ENCODE data around the gene SVIL. TPM values are rescaled to one million over a fixed set of nuclear protein-coding genes. Genes with fewer than 3 reads are reported as not detected.
A peak's percentile ranks its signal among the peaks of the same experiment; 100 is the strongest.

Gene SVIL
- total and polyA plus RNA-seq, 2 of the 13 experiments (the other 11 are each of a cell fraction or from before 2014, with no cell fraction given): 3.9 to 12.1 TPM

DNA sequence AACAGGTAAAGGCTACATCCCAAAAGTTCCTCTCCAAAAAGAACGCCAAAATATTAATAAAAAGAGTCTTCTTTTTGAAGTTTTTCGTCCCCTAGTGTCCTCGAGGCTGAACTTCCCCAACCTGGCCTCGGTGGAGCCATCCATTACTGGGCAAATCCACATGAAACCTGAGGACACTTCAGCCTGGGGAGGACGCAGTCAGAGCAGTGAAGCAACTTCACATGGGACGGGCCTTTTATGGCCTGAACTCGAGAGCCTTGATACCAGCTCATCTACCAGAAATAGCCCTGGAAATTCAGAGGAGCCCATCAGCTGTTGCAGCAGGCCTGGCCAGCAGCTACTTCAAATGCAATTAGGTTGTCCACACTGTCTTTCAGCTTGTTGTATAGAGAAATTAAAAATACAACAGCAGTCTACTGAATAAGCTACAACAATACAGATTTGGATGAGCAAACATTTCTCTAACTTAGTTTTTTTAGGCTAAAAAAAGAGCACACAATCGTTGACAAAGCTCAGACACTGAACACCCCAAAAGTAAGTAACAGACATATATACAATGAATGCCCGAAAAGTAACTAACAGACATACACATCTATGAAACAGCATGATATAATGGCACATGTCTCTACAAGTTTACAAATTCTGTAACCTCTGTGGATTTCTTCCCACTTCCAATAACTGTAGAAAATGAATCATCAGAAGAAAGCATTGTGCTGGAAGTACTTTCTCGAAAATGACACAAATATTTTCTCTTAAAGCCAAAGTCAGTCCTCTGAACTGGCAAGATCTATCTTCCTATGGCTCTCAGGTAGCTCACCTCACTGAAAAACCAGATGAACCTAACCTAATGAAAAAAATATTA, at the start of gene SVIL (continued):
- TF ChIP-seq, protein P1, sequence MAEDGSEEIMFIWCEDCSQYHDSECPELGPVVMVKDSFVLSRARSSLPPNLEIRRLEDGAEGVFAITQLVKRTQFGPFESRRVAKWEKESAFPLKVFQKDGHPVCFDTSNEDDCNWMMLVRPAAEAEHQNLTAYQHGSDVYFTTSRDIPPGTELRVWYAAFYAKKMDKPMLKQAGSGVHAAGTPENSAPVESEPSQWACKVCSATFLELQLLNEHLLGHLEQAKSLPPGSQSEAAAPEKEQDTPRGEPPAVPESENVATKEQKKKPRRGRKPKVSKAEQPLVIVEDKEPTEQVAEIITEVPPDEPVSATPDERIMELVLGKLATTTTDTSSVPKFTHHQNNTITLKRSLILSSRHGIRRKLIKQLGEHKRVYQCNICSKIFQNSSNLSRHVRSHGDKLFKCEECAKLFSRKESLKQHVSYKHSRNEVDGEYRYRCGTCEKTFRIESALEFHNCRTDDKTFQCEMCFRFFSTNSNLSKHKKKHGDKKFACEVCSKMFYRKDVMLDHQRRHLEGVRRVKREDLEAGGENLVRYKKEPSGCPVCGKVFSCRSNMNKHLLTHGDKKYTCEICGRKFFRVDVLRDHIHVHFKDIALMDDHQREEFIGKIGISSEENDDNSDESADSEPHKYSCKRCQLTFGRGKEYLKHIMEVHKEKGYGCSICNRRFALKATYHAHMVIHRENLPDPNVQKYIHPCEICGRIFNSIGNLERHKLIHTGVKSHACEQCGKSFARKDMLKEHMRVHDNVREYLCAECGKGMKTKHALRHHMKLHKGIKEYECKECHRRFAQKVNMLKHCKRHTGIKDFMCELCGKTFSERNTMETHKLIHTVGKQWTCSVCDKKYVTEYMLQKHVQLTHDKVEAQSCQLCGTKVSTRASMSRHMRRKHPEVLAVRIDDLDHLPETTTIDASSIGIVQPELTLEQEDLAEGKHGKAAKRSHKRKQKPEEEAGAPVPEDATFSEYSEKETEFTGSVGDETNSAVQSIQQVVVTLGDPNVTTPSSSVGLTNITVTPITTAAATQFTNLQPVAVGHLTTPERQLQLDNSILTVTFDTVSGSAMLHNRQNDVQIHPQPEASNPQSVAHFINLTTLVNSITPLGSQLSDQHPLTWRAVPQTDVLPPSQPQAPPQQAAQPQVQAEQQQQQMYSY (CRISPR knock-in tag; IDR thresholded peaks at IDR 0.05): no peak
- TF ChIP-seq DMAP1 (CRISPR knock-in tag; IDR thresholded peaks at IDR 0.05) (peak; percentile 5; the same call in 1 of the 2 replicates), KLF9 (CRISPR knock-in tag; IDR thresholded peaks at IDR 0.05; ENCODE audit: low read depth) (no peak), IKZF4 (CRISPR knock-in tag; IDR thresholded peaks at IDR 0.05; ENCODE audit: borderline replicate concordance, low read depth, not compliant biosample characterization) (no peak), YY1 (IDR thresholded peaks at IDR 0.05; ENCODE audit: insufficient read depth, insufficient replicate concordance, low read depth, low read length) (no peak), HDAC6 (IDR thresholded peaks at IDR 0.05; ENCODE audit: low read depth, low read length) (no peak), PHF5A (CRISPR knock-in tag; IDR thresholded peaks at IDR 0.05; ENCODE audit: low read depth, unreplicated experiment) (no peak), MAFG (CRISPR knock-in tag; IDR thresholded peaks at IDR 0.05) (no peak), FOSL2 (CRISPR knock-in tag; IDR thresholded peaks at IDR 0.05) (0 out of 2 replicates have a peak, but pooled peaks have one; percentile 7), GZF1 (CRISPR knock-in tag; IDR thresholded peaks at IDR 0.05) (no peak), SRF (IDR thresholded peaks at IDR 0.05; ENCODE audit: low read depth, low read length) (peak; percentile 76), NR2C2 (CRISPR knock-in tag; IDR thresholded peaks at IDR 0.05; ENCODE audit: borderline replicate concordance) (no peak), CEBPG (CRISPR knock-in tag; IDR thresholded peaks at IDR 0.05) (peak; percentile 71), ZNF263 (CRISPR knock-in tag; IDR thresholded peaks at IDR 0.05) (peak; percentile 64)
- TF ChIP-seq, protein P2, sequence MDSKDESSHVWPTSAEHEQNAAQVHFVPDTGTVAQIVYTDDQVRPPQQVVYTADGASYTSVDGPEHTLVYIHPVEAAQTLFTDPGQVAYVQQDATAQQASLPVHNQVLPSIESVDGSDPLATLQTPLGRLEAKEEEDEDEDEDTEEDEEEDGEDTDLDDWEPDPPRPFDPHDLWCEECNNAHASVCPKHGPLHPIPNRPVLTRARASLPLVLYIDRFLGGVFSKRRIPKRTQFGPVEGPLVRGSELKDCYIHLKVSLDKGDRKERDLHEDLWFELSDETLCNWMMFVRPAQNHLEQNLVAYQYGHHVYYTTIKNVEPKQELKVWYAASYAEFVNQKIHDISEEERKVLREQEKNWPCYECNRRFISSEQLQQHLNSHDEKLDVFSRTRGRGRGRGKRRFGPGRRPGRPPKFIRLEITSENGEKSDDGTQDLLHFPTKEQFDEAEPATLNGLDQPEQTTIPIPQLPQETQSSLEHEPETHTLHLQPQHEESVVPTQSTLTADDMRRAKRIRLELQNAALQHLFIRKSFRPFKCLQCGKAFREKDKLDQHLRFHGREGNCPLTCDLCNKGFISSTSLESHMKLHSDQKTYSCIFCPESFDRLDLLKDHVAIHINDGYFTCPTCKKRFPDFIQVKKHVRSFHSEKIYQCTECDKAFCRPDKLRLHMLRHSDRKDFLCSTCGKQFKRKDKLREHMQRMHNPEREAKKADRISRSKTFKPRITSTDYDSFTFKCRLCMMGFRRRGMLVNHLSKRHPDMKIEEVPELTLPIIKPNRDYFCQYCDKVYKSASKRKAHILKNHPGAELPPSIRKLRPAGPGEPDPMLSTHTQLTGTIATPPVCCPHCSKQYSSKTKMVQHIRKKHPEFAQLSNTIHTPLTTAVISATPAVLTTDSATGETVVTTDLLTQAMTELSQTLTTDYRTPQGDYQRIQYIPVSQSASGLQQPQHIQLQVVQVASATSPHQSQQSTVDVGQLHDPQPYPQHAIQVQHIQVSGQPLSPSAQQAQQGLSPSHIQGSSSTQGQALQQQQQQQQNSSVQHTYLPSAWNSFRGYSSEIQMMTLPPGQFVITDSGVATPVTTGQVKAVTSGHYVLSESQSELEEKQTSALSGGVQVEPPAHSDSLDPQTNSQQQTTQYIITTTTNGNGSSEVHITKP (CRISPR knock-in tag; IDR thresholded peaks at IDR 0.05; ENCODE audit: low read depth): peak; percentile 51; the same call in 1 of the 2 replicates
- TF ChIP-seq, protein P3, sequence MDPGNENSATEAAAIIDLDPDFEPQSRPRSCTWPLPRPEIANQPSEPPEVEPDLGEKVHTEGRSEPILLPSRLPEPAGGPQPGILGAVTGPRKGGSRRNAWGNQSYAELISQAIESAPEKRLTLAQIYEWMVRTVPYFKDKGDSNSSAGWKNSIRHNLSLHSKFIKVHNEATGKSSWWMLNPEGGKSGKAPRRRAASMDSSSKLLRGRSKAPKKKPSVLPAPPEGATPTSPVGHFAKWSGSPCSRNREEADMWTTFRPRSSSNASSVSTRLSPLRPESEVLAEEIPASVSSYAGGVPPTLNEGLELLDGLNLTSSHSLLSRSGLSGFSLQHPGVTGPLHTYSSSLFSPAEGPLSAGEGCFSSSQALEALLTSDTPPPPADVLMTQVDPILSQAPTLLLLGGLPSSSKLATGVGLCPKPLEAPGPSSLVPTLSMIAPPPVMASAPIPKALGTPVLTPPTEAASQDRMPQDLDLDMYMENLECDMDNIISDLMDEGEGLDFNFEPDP (CRISPR knock-in tag; conservative IDR thresholded peaks at IDR 0.05): no peak
- TF ChIP-seq, protein P4, sequence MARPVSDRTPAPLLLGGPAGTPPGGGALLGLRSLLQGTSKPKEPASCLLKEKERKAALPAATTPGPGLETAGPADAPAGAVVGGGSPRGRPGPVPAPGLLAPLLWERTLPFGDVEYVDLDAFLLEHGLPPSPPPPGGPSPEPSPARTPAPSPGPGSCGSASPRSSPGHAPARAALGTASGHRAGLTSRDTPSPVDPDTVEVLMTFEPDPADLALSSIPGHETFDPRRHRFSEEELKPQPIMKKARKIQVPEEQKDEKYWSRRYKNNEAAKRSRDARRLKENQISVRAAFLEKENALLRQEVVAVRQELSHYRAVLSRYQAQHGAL (CRISPR knock-in tag; IDR thresholded peaks at IDR 0.05; ENCODE audit: not compliant biosample characterization): no peak
